Raji (cell line): Measurements from ENCODE around the gene FXN.

Source experiments
- POLR2A ChIP-seq: IDR thresholded peaks from 2 replicates; pipeline ENCODE4 v1.6.1; 2011; ENCODE audit warnings: low read depth, low read length, control low read depth; ENCODE audit not compliant: insufficient read depth

Gene FXN

GRCh38 chr9:69035438-69036308, at the start of gene FXN:
Gene FXN (plus strand): TSS chr9:69035752. CDS start chr9:69035783, 31 bp downstream.
- peak; percentile 53 for TF ChIP-seq POLR2A

DNA sequence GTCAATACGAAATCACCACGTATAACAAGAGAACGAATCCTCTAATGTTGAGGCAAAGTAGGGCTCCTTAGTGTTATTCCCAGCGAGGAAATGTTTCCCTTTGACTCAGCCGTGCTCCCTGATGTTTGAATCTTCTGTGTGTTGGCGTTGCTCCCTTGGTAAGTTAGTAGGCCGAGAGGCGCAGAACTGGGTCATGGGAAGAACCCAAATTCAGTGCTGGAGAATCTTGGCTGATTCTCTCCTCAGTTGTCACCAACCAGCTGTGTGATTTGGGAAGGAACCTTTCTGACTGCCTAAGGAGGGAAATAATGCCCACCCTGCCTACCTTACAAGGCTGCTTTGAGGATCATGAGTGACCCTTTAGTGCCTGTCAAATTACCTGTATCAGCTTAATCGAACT, 44.1 kb upstream of the FXN start:
- TF ChIP-seq POLR2A: no peak

GRCh38 chr9:68995776-68996175, 39.8 kb upstream of the FXN start:
- no peak for TF ChIP-seq POLR2A

DNA sequence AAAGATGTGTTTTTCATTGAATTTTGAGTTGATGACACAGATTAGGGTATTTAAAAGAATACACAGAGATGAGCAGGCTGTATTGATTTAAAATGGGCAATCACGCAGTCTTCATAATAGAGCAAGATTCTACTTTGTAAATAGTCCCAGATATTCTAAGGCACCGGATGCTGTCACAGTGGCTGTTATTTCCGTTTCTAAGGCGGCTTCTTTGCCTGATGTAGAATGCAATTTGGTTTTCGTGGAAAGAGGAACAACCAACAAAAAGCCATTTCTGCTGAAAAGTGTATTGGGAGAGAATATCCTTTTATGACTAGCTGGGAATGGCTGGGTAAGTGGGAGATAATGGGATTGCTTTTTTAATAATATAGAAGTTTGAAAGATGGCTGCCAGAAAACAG, 39.1 kb upstream of the FXN start:
- TF ChIP-seq POLR2A: no peak

DNA sequence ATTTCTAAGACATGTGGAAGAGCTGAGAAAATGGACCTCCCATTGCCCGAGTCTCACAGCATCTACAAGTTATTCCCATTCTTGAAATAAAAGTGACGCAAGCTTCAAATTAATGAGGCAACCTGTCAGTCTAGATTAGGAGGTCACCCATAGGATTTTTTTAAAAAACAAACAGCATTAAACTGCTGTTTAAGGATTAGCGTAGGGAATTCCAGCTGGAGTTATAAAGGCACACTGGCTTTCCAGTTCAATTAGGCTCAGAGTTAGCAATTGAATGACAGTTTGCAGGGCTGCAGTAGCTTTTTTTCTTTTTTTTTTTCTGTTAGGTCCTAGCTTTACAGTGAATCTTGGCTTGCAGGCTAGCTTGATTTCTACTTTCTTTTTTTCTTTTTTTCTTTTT, 37.9 kb upstream of the FXN start:
- no peak for TF ChIP-seq POLR2A

GRCh38 chr9:68998385-68998784, 37.2 kb upstream of the FXN start:
- TF ChIP-seq POLR2A: no peak

DNA sequence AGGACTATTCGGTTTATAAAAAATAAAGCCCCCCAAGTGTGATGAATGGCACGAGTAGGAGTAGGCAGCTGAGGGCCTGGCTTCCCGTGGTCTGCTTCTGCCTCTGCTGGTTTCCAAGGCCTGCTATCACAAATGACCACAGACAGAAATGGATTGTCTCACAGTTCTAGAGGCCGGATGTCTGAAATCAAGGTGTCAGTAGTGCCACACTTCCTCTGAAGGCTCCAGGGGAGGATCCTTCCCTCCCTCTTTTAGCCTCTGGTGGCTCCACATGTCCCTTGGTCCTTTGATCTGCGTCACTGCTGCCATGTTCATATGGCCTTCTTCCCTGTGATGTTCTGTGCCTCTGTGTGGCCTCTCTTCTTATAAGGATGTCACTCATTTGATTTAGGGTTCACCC, 36.7 kb upstream of the FXN start:
- TF ChIP-seq POLR2A: no peak

- TF ChIP-seq POLR2A: no peak
Observed at GRCh38 chr9:68999393-69000105, 36.0 kb upstream of the FXN start.

DNA sequence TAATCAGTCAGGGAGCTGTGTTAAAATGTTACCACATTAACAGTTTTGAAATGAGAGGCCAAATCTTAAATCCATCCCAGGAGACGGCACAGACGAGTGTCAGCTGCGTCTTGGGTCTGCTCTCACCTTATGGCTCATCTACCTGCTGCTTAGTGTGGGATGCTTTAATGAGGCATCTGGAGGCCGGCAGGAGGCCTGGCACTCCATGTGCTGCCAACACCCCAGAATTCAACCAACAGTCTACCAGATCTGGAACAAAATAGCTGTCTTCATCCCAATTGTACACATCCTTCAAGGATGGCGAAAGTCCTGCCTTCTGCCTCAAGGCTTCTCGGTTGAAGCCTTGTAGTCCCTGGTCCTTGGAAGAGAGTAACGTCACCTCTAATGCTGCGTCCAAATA, 33.6 kb upstream of the FXN start:
- TF ChIP-seq POLR2A: no peak

DNA sequence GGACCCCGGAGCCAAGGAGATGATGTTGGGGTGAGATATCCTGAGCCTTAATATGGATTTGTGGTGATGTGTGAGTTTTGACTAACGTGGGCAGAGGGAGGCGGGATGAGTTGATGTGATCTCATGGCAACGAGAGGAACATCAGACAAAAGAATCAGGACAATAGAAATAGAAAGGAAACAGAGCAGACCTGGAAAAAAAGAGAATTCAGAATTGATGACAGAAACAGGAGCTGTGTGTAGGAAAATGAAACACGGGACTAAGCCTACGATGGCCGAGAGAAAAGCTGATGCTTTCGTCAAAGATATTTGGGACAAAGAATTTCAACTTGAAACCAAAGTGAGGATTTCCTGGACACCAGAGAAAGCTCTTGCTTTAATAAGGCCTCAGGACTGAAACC, 32.5 kb upstream of the FXN start:
- no peak for TF ChIP-seq POLR2A

DNA sequence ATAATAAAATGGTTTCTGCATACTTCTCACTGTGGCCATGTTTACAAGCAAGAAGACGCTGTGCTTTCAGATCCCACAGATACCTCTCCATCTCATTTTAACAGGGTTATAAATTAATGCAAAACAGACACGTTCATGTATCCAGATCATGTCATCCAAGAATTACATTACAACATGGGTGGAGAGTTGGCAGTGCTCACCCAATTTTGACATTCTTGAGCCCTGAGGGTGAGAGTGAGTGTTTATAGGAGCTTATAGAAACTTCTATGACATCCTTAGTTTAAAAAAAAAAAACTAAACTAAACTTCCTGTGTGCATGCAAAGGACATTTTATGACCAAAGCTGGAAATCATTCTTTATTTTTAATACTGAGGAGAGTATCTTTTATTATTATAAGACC, 30.7 kb upstream of the FXN start:
- TF ChIP-seq POLR2A: no peak

- no peak for TF ChIP-seq POLR2A
Observed at GRCh38 chr9:69009708-69010107, 25.8 kb upstream of the FXN start.

GRCh38 chr9:69012696-69013381, 22.7 kb upstream of the FXN start:
- no peak for TF ChIP-seq POLR2A

DNA sequence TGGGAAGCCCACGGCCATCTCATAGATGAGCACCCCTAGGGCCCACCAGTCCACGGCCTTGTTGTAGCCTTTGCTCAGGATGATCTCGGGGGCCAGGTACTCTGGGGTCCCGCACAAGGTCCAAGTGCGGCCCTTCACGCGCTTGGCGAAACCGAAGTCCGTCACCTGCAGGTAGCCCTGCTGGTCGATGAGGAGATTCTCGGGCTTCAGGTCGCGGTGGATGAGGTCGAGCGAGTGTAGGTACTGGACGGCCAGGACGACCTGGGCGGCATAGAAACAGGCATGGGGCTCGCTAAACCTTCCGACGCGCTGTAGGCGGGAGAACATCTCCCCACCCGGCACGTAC, 22.2 kb upstream of the FXN start:
- TF ChIP-seq POLR2A: no peak

- TF ChIP-seq POLR2A: no peak
Observed at GRCh38 chr9:69014013-69014412, 21.5 kb upstream of the FXN start, which contains the start of gene PRKACG. Gene PRKACG (minus strand): TSS chr9:69014113. CDS start chr9:69014092, 21 bp downstream.
